ENCODE measurements around the gene FRMD4A.

Gene FRMD4A

GRCh38 chr10:13654846-13655245 is 675.9 kb downstream of the FRMD4A start:
- no peak for TF ChIP-seq CTCF (conservative IDR thresholded peaks at IDR 0.05; ENCODE audit: control insufficient read depth, insufficient read depth, low read depth, low read length)
- no peak overlapping the region for H3K4me3 ChIP-seq (ENCODE audit: control insufficient read depth, low read depth, low read length)
- no peak for DNase-seq (ENCODE audit: low read depth)

- TF ChIP-seq CTCF (conservative IDR thresholded peaks at IDR 0.05; ENCODE audit: control insufficient read depth, insufficient read depth, low read depth, low read length), result no peak
- DNase-seq (ENCODE audit: low read depth), result no peak
- H3K4me3 ChIP-seq (ENCODE audit: control insufficient read depth, low read depth, low read length), result no peak overlapping the region
These were observed 676.5 kb downstream of the FRMD4A start for GRCh38 chr10:13654118-13654830.

- no peak for TF ChIP-seq CTCF (conservative IDR thresholded peaks at IDR 0.05; ENCODE audit: control insufficient read depth, insufficient read depth, low read depth, low read length)
- H3K4me3 ChIP-seq (ENCODE audit: control insufficient read depth, low read depth, low read length), result no peak overlapping the region
- DNase-seq (ENCODE audit: low read depth), result no peak
These were observed 677.9 kb downstream of the FRMD4A start for GRCh38 chr10:13652860-13653259.

- TF ChIP-seq CTCF (conservative IDR thresholded peaks at IDR 0.05; ENCODE audit: control insufficient read depth, insufficient read depth, low read depth, low read length), result no peak
- no peak for DNase-seq (ENCODE audit: low read depth)
- no peak overlapping the region for H3K4me3 ChIP-seq (ENCODE audit: control insufficient read depth, low read depth, low read length)
These were observed 678.6 kb downstream of the FRMD4A start for GRCh38 chr10:13651969-13652720.

GRCh38 chr10:13650961-13651360 is 679.8 kb downstream of the FRMD4A start:
- no peak for DNase-seq (ENCODE audit: low read depth)
- no peak for TF ChIP-seq CTCF (conservative IDR thresholded peaks at IDR 0.05; ENCODE audit: control insufficient read depth, insufficient read depth, low read depth, low read length)
- no peak overlapping the region for H3K4me3 ChIP-seq (ENCODE audit: control insufficient read depth, low read depth, low read length)

GRCh38 chr10:13649844-13650520 is 680.7 kb downstream of the FRMD4A start:
- H3K4me3 ChIP-seq (ENCODE audit: control insufficient read depth, low read depth, low read length), result no peak overlapping the region
- no peak for DNase-seq (ENCODE audit: low read depth)
- no peak for TF ChIP-seq CTCF (conservative IDR thresholded peaks at IDR 0.05; ENCODE audit: control insufficient read depth, insufficient read depth, low read depth, low read length)
